Lower leg skin (tissue), 3 donors: ENCODE data around the gene SPATA13.

ENCODE experiments used
- POLR2A ChIP-seq, 2 donors: fragments of 450-650 bp; IDR thresholded peaks; one replicate each; pipeline ENCODE4 v1.6.1; 2016 to 2017; ENCODE audit warnings: antibody characterized with exemption in 2 of 2, mild to moderate bottlenecking in 1 of 2, moderate library complexity in 1 of 2
- TF ChIP-seq, protein P1 (sequence below), 3 donors: fragments of 450-650 bp; IDR thresholded peaks; one replicate each; pipeline ENCODE4 v1.5.1; 2016; ENCODE audit warnings: antibody characterized with exemption in 3 of 3, mild to moderate bottlenecking in 3 of 3, moderate library complexity in 2 of 3

DNA sequence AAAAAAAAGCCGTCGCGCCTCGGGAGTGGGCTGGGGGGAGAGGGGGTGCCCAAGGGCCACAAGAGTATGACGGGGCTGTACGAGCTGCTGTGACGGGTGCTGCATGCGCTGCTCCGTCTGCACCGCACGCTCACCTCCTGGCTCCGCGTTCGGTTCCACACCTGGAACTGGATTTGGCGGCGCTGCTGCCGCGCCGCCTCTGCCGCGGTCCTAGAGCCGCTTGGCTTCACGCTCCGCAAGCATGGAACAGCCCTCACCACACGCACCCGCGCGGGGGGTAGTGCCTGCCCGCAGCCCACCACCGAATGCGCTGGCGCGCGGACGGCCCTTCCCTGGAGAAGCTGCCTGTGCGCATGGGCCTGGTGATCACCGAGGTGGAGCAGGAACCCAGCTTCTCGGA lies 167.6 kb downstream of the SPATA13 start:
- TF ChIP-seq, protein P1, sequence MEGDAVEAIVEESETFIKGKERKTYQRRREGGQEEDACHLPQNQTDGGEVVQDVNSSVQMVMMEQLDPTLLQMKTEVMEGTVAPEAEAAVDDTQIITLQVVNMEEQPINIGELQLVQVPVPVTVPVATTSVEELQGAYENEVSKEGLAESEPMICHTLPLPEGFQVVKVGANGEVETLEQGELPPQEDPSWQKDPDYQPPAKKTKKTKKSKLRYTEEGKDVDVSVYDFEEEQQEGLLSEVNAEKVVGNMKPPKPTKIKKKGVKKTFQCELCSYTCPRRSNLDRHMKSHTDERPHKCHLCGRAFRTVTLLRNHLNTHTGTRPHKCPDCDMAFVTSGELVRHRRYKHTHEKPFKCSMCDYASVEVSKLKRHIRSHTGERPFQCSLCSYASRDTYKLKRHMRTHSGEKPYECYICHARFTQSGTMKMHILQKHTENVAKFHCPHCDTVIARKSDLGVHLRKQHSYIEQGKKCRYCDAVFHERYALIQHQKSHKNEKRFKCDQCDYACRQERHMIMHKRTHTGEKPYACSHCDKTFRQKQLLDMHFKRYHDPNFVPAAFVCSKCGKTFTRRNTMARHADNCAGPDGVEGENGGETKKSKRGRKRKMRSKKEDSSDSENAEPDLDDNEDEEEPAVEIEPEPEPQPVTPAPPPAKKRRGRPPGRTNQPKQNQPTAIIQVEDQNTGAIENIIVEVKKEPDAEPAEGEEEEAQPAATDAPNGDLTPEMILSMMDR (IDR thresholded peaks at IDR 0.05) = no peak
- TF ChIP-seq POLR2A (IDR thresholded peaks at IDR 0.05) = no peak
